OCI-LY1 (cell line): ENCODE measurements around the gene MYMX.

Experiments
- EZH2 ChIP-seq: fragments of 200-600 bp; sonication (generic), shearing (Covaris generic); IDR thresholded peaks from 2 replicates; pipeline ENCODE4 v1.8.0; 2017; ENCODE audit warnings: borderline replicate concordance, mixed run types, mild to moderate bottlenecking, antibody characterized with exemption, low read length, moderate library complexity, mixed read lengths
- TF ChIP-seq, protein P1 (sequence below): fragments of 200-600 bp; sonication (generic), shearing (Covaris generic); IDR thresholded peaks from 2 replicates; pipeline ENCODE4 v1.5.1; 2017; ENCODE audit warnings: mild to moderate bottlenecking, antibody characterized with exemption, low read length, moderate library complexity, mixed read lengths

DNA sequence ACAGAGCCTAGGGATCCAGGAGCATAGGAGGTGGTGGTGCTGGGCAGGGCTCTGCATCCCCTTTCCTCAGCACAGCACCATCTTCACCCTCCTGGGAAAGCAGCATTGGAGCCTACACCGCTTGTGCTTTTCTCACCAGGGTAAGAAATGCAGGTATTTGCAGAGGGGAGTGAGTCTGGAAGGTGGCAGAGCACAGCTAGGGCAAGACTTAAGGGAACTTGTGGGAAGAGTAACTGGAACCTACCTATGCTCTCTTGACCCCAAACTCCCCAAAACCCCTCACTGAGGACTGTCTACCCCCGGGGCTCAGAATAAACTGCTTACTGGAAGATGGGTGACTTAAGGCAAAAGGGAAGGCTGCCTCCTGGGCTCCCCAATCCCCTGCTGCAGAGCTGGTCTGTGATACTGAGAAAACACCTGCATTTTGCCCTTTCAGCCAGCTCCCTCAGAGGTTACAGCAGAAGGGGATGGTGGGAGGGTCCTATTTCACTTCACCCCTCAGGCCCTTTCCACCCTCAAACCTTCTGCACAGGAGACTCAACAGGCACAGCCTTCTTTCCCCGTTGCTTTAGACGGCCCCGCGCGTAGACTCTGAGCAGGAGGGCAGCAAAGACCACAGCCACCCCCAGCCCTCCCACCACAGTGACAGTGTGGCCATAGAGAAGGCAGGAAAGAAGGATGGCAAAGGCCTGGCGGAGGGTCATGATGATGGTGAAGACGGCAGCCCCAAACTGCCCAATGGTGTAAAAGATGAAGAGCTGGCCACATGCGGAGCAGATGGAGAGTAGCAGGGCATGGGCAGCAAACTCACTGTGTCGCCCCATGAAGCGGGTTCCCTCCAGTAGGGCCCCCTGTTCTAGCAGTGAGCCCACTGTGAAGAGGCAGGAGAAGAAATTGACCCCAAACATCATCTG, 37.7 kb downstream of the MYMX start:
- TF ChIP-seq, protein P1, sequence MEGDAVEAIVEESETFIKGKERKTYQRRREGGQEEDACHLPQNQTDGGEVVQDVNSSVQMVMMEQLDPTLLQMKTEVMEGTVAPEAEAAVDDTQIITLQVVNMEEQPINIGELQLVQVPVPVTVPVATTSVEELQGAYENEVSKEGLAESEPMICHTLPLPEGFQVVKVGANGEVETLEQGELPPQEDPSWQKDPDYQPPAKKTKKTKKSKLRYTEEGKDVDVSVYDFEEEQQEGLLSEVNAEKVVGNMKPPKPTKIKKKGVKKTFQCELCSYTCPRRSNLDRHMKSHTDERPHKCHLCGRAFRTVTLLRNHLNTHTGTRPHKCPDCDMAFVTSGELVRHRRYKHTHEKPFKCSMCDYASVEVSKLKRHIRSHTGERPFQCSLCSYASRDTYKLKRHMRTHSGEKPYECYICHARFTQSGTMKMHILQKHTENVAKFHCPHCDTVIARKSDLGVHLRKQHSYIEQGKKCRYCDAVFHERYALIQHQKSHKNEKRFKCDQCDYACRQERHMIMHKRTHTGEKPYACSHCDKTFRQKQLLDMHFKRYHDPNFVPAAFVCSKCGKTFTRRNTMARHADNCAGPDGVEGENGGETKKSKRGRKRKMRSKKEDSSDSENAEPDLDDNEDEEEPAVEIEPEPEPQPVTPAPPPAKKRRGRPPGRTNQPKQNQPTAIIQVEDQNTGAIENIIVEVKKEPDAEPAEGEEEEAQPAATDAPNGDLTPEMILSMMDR, result no peak
- TF ChIP-seq EZH2, result no peak
